ENCODE measurements around the gene TYK2. TPM values are rescaled to one million over a fixed set of nuclear protein-coding genes. Genes with fewer than 3 reads are reported as not detected.
"Not testable (repeated sequence)": the region's sequence is repeated elsewhere in the genome, so short reads cannot be mapped to it uniquely, and the experiment has no call there.

The TYK2 gene
- total RNA-seq, 1 experiment from 2014 or later = 48.3 TPM

GRCh38 chr19:10372690-10373089 is 7.7 kb downstream of the TYK2 start:
- H3K27me3 ChIP-seq (ENCODE audit: control insufficient read depth, insufficient read depth, low read length) = no peaks in the 10 kb centered on the region
- no peak overlapping the region for H3K4me3 ChIP-seq (ENCODE audit: insufficient read depth, low read depth, low read length)
- no peaks in the 10 kb centered on the region for H3K36me3 ChIP-seq (replicated peaks; ENCODE audit: control insufficient read depth, insufficient read depth, low read length)
- no peak for DNase-seq

GRCh38 chr19:10368101-10368803 is 12.1 kb downstream of the TYK2 start:
- H3K27me3 ChIP-seq (ENCODE audit: control insufficient read depth, insufficient read depth, low read length) = no peaks in the 10 kb centered on the region
- H3K4me3 ChIP-seq (ENCODE audit: insufficient read depth, low read depth, low read length) = no peak overlapping the region
- peak; percentile 60 for DNase-seq
- peaks cover 3% of the 10 kb centered on the region for H3K36me3 ChIP-seq (replicated peaks; ENCODE audit: control insufficient read depth, insufficient read depth, low read length)

- H3K27me3 ChIP-seq (ENCODE audit: control insufficient read depth, insufficient read depth, low read length); H3K36me3 ChIP-seq (replicated peaks; ENCODE audit: control insufficient read depth, insufficient read depth, low read length); H3K4me3 ChIP-seq (ENCODE audit: insufficient read depth, low read depth, low read length); DNase-seq: not testable (repeated sequence)
Measured at GRCh38 chr19:10366950-10367512, 13.3 kb downstream of the TYK2 start.

GRCh38 chr19:10365518-10365917 is 14.9 kb downstream of the TYK2 start:
- H3K27me3 ChIP-seq (ENCODE audit: control insufficient read depth, insufficient read depth, low read length) = no peaks in the 10 kb centered on the region
- peaks cover 3% of the 10 kb centered on the region for H3K36me3 ChIP-seq (replicated peaks; ENCODE audit: control insufficient read depth, insufficient read depth, low read length)
- no peak overlapping the region for H3K4me3 ChIP-seq (ENCODE audit: insufficient read depth, low read depth, low read length)
- DNase-seq = peak; percentile 31

GRCh38 chr19:10364644-10365043 is 15.7 kb downstream of the TYK2 start:
- peak; percentile 54 for DNase-seq
- Histone ChIP-seq H3K4me3 (ENCODE audit: insufficient read depth, low read depth, low read length) (no peak overlapping the region), H3K36me3 (replicated peaks; ENCODE audit: control insufficient read depth, insufficient read depth, low read length) (peaks cover 3% of the 10 kb centered on the region), H3K27me3 (ENCODE audit: control insufficient read depth, insufficient read depth, low read length) (no peaks in the 10 kb centered on the region)

- DNase-seq = no peak
- Histone ChIP-seq H3K27me3 (ENCODE audit: control insufficient read depth, insufficient read depth, low read length) (no peaks in the 10 kb centered on the region), H3K36me3 (replicated peaks; ENCODE audit: control insufficient read depth, insufficient read depth, low read length) (peaks cover 3% of the 10 kb centered on the region), H3K4me3 (ENCODE audit: insufficient read depth, low read depth, low read length) (no peak overlapping the region)
Measured at GRCh38 chr19:10363789-10364281, 16.5 kb downstream of the TYK2 start.

GRCh38 chr19:10362259-10362658 is 18.1 kb downstream of the TYK2 start:
- peak; percentile 44 for DNase-seq
- Histone ChIP-seq H3K27me3 (ENCODE audit: control insufficient read depth, insufficient read depth, low read length) (no peaks in the 10 kb centered on the region), H3K36me3 (replicated peaks; ENCODE audit: control insufficient read depth, insufficient read depth, low read length) (peaks cover 3% of the 10 kb centered on the region), H3K4me3 (ENCODE audit: insufficient read depth, low read depth, low read length) (no peak overlapping the region)

- H3K36me3 ChIP-seq (replicated peaks; ENCODE audit: control insufficient read depth, insufficient read depth, low read length) = peaks cover 3% of the 10 kb centered on the region
- no peak overlapping the region for H3K4me3 ChIP-seq (ENCODE audit: insufficient read depth, low read depth, low read length)
- H3K27me3 ChIP-seq (ENCODE audit: control insufficient read depth, insufficient read depth, low read length) = no peaks in the 10 kb centered on the region
- peak; percentile 66 for DNase-seq
Measured at GRCh38 chr19:10361569-10362011, 18.8 kb downstream of the TYK2 start.

GRCh38 chr19:10356431-10356830 is 23.9 kb downstream of the TYK2 start:
- H3K27me3 ChIP-seq (ENCODE audit: control insufficient read depth, insufficient read depth, low read length) = no peaks in the 10 kb centered on the region
- H3K36me3 ChIP-seq (replicated peaks; ENCODE audit: control insufficient read depth, insufficient read depth, low read length) = no peaks in the 10 kb centered on the region; the same call in 1 of the 2 replicates
- DNase-seq = no peak
- H3K4me3 ChIP-seq (ENCODE audit: insufficient read depth, low read depth, low read length) = no peak overlapping the region

GRCh38 chr19:10353793-10354391 is 26.5 kb downstream of the TYK2 start:
- H3K36me3 ChIP-seq (replicated peaks; ENCODE audit: control insufficient read depth, insufficient read depth, low read length) = no peaks in the 10 kb centered on the region; the same call in 1 of the 2 replicates
- H3K27me3 ChIP-seq (ENCODE audit: control insufficient read depth, insufficient read depth, low read length) = no peaks in the 10 kb centered on the region
- H3K4me3 ChIP-seq (ENCODE audit: insufficient read depth, low read depth, low read length) = peak overlapping the region; percentile 68
- DNase-seq = peak; percentile 97

- Histone ChIP-seq H3K36me3 (replicated peaks; ENCODE audit: control insufficient read depth, insufficient read depth, low read length) (no peaks in the 10 kb centered on the region; the same call in 1 of the 2 replicates), H3K4me3 (ENCODE audit: insufficient read depth, low read depth, low read length) (peak overlapping the region; percentile 68), H3K27me3 (ENCODE audit: control insufficient read depth, insufficient read depth, low read length) (no peaks in the 10 kb centered on the region)
- peak; percentile 93 for DNase-seq
Measured at GRCh38 chr19:10352764-10353671, 27.4 kb downstream of the TYK2 start.

- DNase-seq = no peak
- no peaks in the 10 kb centered on the region; the same call in 1 of the 2 replicates for H3K36me3 ChIP-seq (replicated peaks; ENCODE audit: control insufficient read depth, insufficient read depth, low read length)
Measured at GRCh38 chr19:10346509-10346908, 33.9 kb downstream of the TYK2 start.

GRCh38 chr19:10344780-10345179 is 35.6 kb downstream of the TYK2 start:
- no peak for DNase-seq
- no peak overlapping the region for H3K4me3 ChIP-seq (ENCODE audit: insufficient read depth, low read depth, low read length)
- H3K36me3 ChIP-seq (replicated peaks; ENCODE audit: control insufficient read depth, insufficient read depth, low read length) = no peaks in the 10 kb centered on the region

More at GRCh38 chr19:10346509-10346908, 33.9 kb downstream of the TYK2 start:
- no peak overlapping the region for H3K4me3 ChIP-seq (ENCODE audit: insufficient read depth, low read depth, low read length)
- H3K27me3 ChIP-seq (ENCODE audit: control insufficient read depth, insufficient read depth, low read length) = no peaks in the 10 kb centered on the region

GRCh38 chr19:10343495-10343894 is 36.9 kb downstream of the TYK2 start:
- Histone ChIP-seq H3K4me3 (ENCODE audit: insufficient read depth, low read depth, low read length) (no peak overlapping the region), H3K36me3 (replicated peaks; ENCODE audit: control insufficient read depth, insufficient read depth, low read length) (no peaks in the 10 kb centered on the region), H3K27me3 (ENCODE audit: control insufficient read depth, insufficient read depth, low read length) (no peaks in the 10 kb centered on the region)
- DNase-seq = no peak

More at GRCh38 chr19:10344780-10345179, 35.6 kb downstream of the TYK2 start:
- no peaks in the 10 kb centered on the region for H3K27me3 ChIP-seq (ENCODE audit: control insufficient read depth, insufficient read depth, low read length)

Data from H7 (cell line).